Ishikawa (cell line): ENCODE results near the gene TPCN2.

Experiments
- CEBPB ChIP-seq: IDR thresholded peaks from 2 replicates; pipeline ENCODE4 v1.6.1; 2012
- CREB1 ChIP-seq: IDR thresholded peaks from 2 replicates; pipeline ENCODE4 v1.6.1; 2012; ENCODE audit warnings: low read depth
- EP300 ChIP-seq: IDR thresholded peaks from 2 replicates; pipeline ENCODE4 v1.6.1; 2012; ENCODE audit warnings: borderline replicate concordance
- FOXM1 ChIP-seq: IDR thresholded peaks from 2 replicates; pipeline ENCODE4 v1.6.1; 2012; ENCODE audit warnings: low read depth, borderline replicate concordance
- MAX ChIP-seq: IDR thresholded peaks from 2 replicates; pipeline ENCODE4 v1.6.1; 2012
- TEAD4 ChIP-seq: IDR thresholded peaks from 2 replicates; pipeline ENCODE4 v1.6.1; 2012

GRCh38 chr11:69058511-69059270 lies 10.0 kb downstream of the TPCN2 start:
- TF ChIP-seq EP300 (no peak), CEBPB (no peak), TEAD4 (no peak), FOXM1 (no peak), MAX (no peak), CREB1 (no peak)
